ENCODE data around the gene PKIB.

GRCh38 chr6:122736616-122737015 is 126.4 kb downstream of the PKIB start:
- TF ChIP-seq CTCF (IDR thresholded peaks at IDR 0.05; ENCODE audit: borderline replicate concordance, extremely low read depth, low read length, poor library complexity, severe bottlenecking) (no peak), EZH2 (IDR thresholded peaks at IDR 0.05; ENCODE audit: borderline replicate concordance, low read depth, low read length, severe bottlenecking) (no peak)

Data from DND-41 (cell line).